A549 (cell line): ENCODE measurements around the gene INSIG2. TPM values are rescaled to one million over a fixed set of nuclear protein-coding genes. Genes with fewer than 3 reads are reported as not detected.

Source experiments
- ATAC-seq, 2 experiments: fragments of 200-7000 bp in 1 of 2; fragments of >200 bp in 1 of 2; cut with Nextera tagmentation in 1 of 2; cut with Tn5 transposase in 1 of 2; 3 replicates each; pipeline versions ENCODE4 v1.8.0 to v1.9.1; 2018 to 2020; ENCODE audit warnings: mild to moderate bottlenecking in 1 of 2, moderate library complexity in 1 of 2
- CTCF ChIA-PET: fragments of 300-600 bp; sonication (Branson Sonifier 250); formaldehyde crosslinking; extraction: SDS; loops from one replicate; lab custom pipeline; 2021; ENCODE audit warnings: antibody characterized with exemption, inconsistent platforms; lab: Yijun Ruan, JAX
- POLR2A ChIA-PET: fragments of 350-600 bp; formaldehyde crosslinking; extraction: SDS; loops from one replicate; lab custom pipeline; 2021; ENCODE audit warnings: antibody characterized with exemption, inconsistent platforms; lab: Yijun Ruan, JAX
- DNase-seq, 2 experiments: peaks; one replicate each; pipeline versions ENCODE4 v3.0.0 to v3.0.0-alpha.2; 2011 to 2016; ENCODE audit warnings: low read depth in 1 of 2, low spot score in 1 of 2
- FAIRE-seq: peaks from 2 replicates; lab custom pipeline; 2011; peaks lifted over from hg19 to GRCh38; lab: Jason Lieb, UNC
- H3K27ac ChIP-seq, 2 experiments: fragments of >200 bp; sonication (Bioruptor Twin); formaldehyde crosslinking; 3 replicates each; pipeline ENCODE4 v1.5.1; 2016 to 2017
- H3K4me1 ChIP-seq: fragments of >200 bp; sonication (Bioruptor Twin); formaldehyde crosslinking; 3 replicates; pipeline ENCODE4 v1.6.1; 2016
- H3K4me2 ChIP-seq: fragments of >200 bp; sonication (Bioruptor Twin); formaldehyde crosslinking; 3 replicates; pipeline ENCODE4 v1.6.1; 2016
- H3K4me3 ChIP-seq: fragments of >200 bp; sonication (Bioruptor Twin); formaldehyde crosslinking; 3 replicates; pipeline ENCODE4 v1.5.1; 2016
- H3K9me3 ChIP-seq: fragments of >200 bp; sonication (Bioruptor Twin); formaldehyde crosslinking; 3 replicates; pipeline ENCODE4 v1.6.1; 2016
- CBX2 ChIP-seq: fragments of 200-600 bp; sonication (generic); IDR thresholded peaks from 2 replicates; pipeline ENCODE4 v1.6.1; 2016; ENCODE audit warnings: low read depth, mild to moderate bottlenecking, borderline replicate concordance
- CHD4 ChIP-seq: fragments of 200-600 bp; sonication (generic); IDR thresholded peaks from 2 replicates; pipeline ENCODE4 v1.6.1; 2016; ENCODE audit warnings: antibody characterized with exemption, mild to moderate bottlenecking, borderline replicate concordance
- EHF ChIP-seq: fragments of 250-450 bp; sonication (Bioruptor Pico); IDR thresholded peaks from 2 replicates; pipeline ENCODE4 v1.5.0; 2020; ENCODE audit warnings: mild to moderate bottlenecking
- ESRRA ChIP-seq: fragments of 150-350 bp; IDR thresholded peaks from 2 replicates; pipeline ENCODE4 v1.6.1; 2014; ENCODE audit warnings: mild to moderate bottlenecking, low read length, borderline replicate concordance
- FOSB ChIP-seq: fragments of 250-450 bp; sonication (Bioruptor Pico); IDR thresholded peaks from 2 replicates; pipeline ENCODE4 v1.5.0; 2020; ENCODE audit warnings: mild to moderate bottlenecking, moderate library complexity
- FOSL2 ChIP-seq, 2 experiments: fragments of 450-650 bp in 1 of 2; fragments of >200 bp in 1 of 2; sonication (Bioruptor Twin) in 1 of 2; formaldehyde crosslinking; IDR thresholded peaks; 2 replicates each; pipeline versions ENCODE4 v1.5.0 to v1.6.1; 2016 to 2020; ENCODE audit warnings: mild to moderate bottlenecking in 1 of 2, moderate library complexity in 1 of 2
- FOXS1 ChIP-seq: fragments of 250-450 bp; sonication (Bioruptor Pico); IDR thresholded peaks from 2 replicates; pipeline ENCODE4 v1.5.0; 2020; ENCODE audit warnings: mild to moderate bottlenecking, moderate library complexity
- GATA3 ChIP-seq: IDR thresholded peaks from 2 replicates; pipeline ENCODE4 v1.6.1; 2012; ENCODE audit warnings: borderline replicate concordance
- HDAC2 ChIP-seq: fragments of 200-600 bp; sonication (generic); IDR thresholded peaks from 2 replicates; pipeline ENCODE4 v1.6.1; 2016
- HOXA7 ChIP-seq: fragments of 250-450 bp; sonication (Bioruptor Pico); IDR thresholded peaks from 2 replicates; pipeline ENCODE4 v1.5.0; 2020; ENCODE audit warnings: mild to moderate bottlenecking, moderate library complexity
- KDM5A ChIP-seq: fragments of 200-600 bp; sonication (generic); IDR thresholded peaks from 2 replicates; pipeline ENCODE4 v1.6.1; 2016; ENCODE audit warnings: antibody characterized with exemption, mild to moderate bottlenecking
- MAFK ChIP-seq: fragments of 450-650 bp; IDR thresholded peaks from 2 replicates; pipeline ENCODE4 v1.6.1; 2014; ENCODE audit not compliant: partially characterized antibody
- MAZ ChIP-seq: fragments of 150-350 bp; IDR thresholded peaks from 2 replicates; pipeline ENCODE4 v1.6.1; 2014; ENCODE audit warnings: antibody characterized with exemption, low read depth, low read length, borderline replicate concordance
- NR3C1 ChIP-seq: fragments of >200 bp; sonication (Bioruptor Twin); formaldehyde crosslinking; IDR thresholded peaks from 3 replicates; pipeline ENCODE4 v1.6.1; 2017
- POLR2AphosphoS2 ChIP-seq: conservative IDR thresholded peaks from 2 replicates; pipeline ENCODE4 v1.6.1; 2012; ENCODE audit warnings: low read length, improper control_type of control experiment, inconsistent platforms
- RAD21 ChIP-seq, 2 experiments: fragments of >200 bp in 1 of 2; sonication (Bioruptor Twin) in 1 of 2; formaldehyde crosslinking in 1 of 2; IDR thresholded peaks in 1 of 2; conservative IDR thresholded peaks in 1 of 2; 2 replicates in 1 of 2; 3 replicates in 1 of 2; pipeline ENCODE4 v1.6.1; 2012 to 2018; ENCODE audit warnings: inconsistent platforms in 1 of 2
- RNF2 ChIP-seq: fragments of 200-600 bp; sonication (generic); IDR thresholded peaks from 2 replicates; pipeline ENCODE4 v1.6.1; 2016; ENCODE audit warnings: low read depth, mild to moderate bottlenecking, antibody characterized with exemption, moderate library complexity, borderline replicate concordance
- SREBF2 ChIP-seq: fragments of 450-650 bp; IDR thresholded peaks from 2 replicates; pipeline ENCODE4 v1.6.1; 2014; ENCODE audit warnings: mild to moderate bottlenecking, moderate library complexity
- ZSCAN20 ChIP-seq: fragments of 250-450 bp; sonication (Bioruptor Pico); IDR thresholded peaks from 2 replicates; pipeline ENCODE4 v1.8.0; 2022; ENCODE audit warnings: mild to moderate bottlenecking, moderate library complexity
- whole genome bisulfite sequencing: methylation state at CpG from one replicate; pipeline ENCODE4 v1.1.6; 2017; ENCODE audit errors: missing lambda C conversion rate; 5-methylcytosine and 5-hydroxymethylcytosine counted together
- polyA plus RNA-seq, 4 experiments: library from polyadenylated mRNA; depleted of rRNA in 3 of 4; stranded (reverse); fragments of >200 nt; fragmentation: RNase III in 1 of 4; extraction: RNeasy Plus Mini Kit Qiagen cat#74134 plus additional on column Dnase treatment in 1 of 4; gene quantifications; 2 replicates in 3 of 4; 3 replicates in 1 of 4; pipeline ENCODE4 v1.2.3, GENCODE V29; 2011 to 2017
- TF ChIP-seq, protein P1 (sequence below): IDR thresholded peaks from 2 replicates; pipeline ENCODE4 v1.6.1; 2012; ENCODE audit warnings: low read depth, borderline replicate concordance
- TF ChIP-seq, protein P2 (sequence below): fragments of 150-350 bp; IDR thresholded peaks from 2 replicates; pipeline ENCODE4 v1.6.1; 2014; ENCODE audit warnings: low read depth, mild to moderate bottlenecking, low read length
- TF ChIP-seq, protein P3 (sequence below): fragments of >200 bp; sonication (Bioruptor Twin); formaldehyde crosslinking; IDR thresholded peaks from 2 replicates; pipeline ENCODE4 v1.6.1; 2016
- TF ChIP-seq, protein P4 (sequence below): fragments of >200 bp; sonication (Bioruptor Twin); formaldehyde crosslinking; IDR thresholded peaks from 3 replicates; pipeline ENCODE4 v1.5.1; 2016

INSIG2 gene
- polyA plus RNA-seq, 2 of the 4 experiments (the other 2 are of a cell fraction), result 12.1 to 23.4 TPM

DNA sequence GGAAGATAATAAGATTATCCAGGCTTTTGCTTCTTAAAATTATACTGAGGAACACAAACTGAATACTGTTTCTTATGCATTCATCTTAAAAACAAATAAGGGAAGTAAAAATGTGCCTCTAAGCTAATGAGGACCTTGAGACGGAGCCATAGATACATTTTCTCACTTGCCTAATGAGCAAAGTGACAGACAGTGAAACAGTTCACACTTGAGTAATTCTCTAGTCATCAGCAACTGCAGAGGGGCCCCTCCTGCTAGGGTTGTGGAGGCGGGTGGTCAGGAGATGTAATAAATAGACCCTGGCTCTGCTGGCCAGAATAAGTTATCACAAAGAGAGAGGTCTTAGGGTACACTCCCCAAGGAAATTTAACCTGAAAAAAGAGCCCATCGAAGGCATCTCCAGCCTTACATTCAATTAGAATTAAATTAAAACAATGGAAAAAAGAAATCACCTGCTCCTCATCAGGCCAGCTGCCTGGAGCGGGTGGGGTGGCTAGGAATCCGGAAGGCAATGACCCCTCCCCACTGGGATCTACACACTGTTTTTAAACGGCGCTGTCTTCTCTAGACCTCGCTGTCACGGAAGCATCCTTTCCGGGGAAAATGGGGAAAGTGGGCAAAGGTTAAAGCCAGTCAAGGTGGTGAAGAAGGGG is 32.6 kb upstream of the INSIG2 start:
- H3K4me2 ChIP-seq, result no peak overlapping the region
- no peak for TF ChIP-seq RAD21 (conservative IDR thresholded peaks at IDR 0.05 in 1 of 2, IDR thresholded peaks at IDR 0.05 in 1 of 2)
- no peak for TF ChIP-seq HDAC2
- TF ChIP-seq SREBF2, result no peak
- no peak for TF ChIP-seq MAFK
- TF ChIP-seq CBX2, result no peak
- no peak for TF ChIP-seq RNF2
- no peak for TF ChIP-seq FOSB (CRISPR knock-in tag)
- H3K4me1 ChIP-seq, result no peaks in the 10 kb centered on the region
- no peak for DNase-seq
- ChIA-PET POLR2A (no interaction called here), CTCF (interaction anchor here (0.9 kb wide), 1 partner anchor 148 kb away, joined by 3 read pairs; no protein-coding TSS in a partner anchor)
- ATAC-seq, result no peak
- H3K4me3 ChIP-seq, result no peak overlapping the region
- no peak overlapping the region for H3K27ac ChIP-seq
- H3K9me3 ChIP-seq, result no peaks in the 10 kb centered on the region
- WGBS, result 80% methylated on average over 9 of the region's 10 CpGs
- FAIRE-seq, result no peak

DNA sequence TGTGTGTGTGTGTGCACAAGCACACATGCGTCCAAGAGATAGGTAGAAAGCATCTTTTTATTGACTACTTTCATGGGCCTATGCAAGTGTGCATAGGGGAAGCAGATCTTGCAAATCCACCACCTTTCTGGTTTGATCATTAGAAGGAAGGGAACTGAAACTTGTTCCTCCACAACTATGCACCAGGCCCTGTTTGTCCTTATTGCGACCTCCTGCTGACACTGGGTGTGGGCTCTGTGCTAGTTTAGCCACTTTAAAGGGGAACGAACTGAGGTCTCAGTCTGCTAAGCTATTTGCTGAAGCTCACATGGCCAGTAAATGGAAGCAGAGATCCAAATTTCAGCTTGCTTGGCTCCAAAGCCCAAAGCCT is 32.1 kb upstream of the INSIG2 start:
- Histone ChIP-seq H3K4me3 (no peak overlapping the region), H3K9me3 (no peaks in the 10 kb centered on the region), H3K27ac (no peak overlapping the region), H3K4me2 (no peak overlapping the region)
- ATAC-seq (no peak), DNase-seq (no peak), FAIRE-seq (no peak)
- ChIA-PET POLR2A (no interaction called here), CTCF (interaction anchor here (0.7 to 0.9 kb wide), 2 partner anchors 147 to 820 kb away, joined by 3 read pairs; no protein-coding TSS in a partner anchor)
- 40% methylated on average over 3 of the region's 3 CpGs for WGBS
- no peak for TF ChIP-seq HOXA7 (CRISPR knock-in tag)
- no peak for TF ChIP-seq MAFK
- TF ChIP-seq, protein P1, sequence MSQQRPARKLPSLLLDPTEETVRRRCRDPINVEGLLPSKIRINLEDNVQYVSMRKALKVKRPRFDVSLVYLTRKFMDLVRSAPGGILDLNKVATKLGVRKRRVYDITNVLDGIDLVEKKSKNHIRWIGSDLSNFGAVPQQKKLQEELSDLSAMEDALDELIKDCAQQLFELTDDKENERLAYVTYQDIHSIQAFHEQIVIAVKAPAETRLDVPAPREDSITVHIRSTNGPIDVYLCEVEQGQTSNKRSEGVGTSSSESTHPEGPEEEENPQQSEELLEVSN, result no peak
- TF ChIP-seq NR3C1, result no peak
- TF ChIP-seq, protein P2, sequence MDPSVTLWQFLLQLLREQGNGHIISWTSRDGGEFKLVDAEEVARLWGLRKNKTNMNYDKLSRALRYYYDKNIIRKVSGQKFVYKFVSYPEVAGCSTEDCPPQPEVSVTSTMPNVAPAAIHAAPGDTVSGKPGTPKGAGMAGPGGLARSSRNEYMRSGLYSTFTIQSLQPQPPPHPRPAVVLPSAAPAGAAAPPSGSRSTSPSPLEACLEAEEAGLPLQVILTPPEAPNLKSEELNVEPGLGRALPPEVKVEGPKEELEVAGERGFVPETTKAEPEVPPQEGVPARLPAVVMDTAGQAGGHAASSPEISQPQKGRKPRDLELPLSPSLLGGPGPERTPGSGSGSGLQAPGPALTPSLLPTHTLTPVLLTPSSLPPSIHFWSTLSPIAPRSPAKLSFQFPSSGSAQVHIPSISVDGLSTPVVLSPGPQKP, result no peak
- TF ChIP-seq FOXS1 (CRISPR knock-in tag), result no peak
- no peak for TF ChIP-seq RAD21 (conservative IDR thresholded peaks at IDR 0.05 in 1 of 2, IDR thresholded peaks at IDR 0.05 in 1 of 2)
- no peak for TF ChIP-seq KDM5A
- TF ChIP-seq, protein P3, sequence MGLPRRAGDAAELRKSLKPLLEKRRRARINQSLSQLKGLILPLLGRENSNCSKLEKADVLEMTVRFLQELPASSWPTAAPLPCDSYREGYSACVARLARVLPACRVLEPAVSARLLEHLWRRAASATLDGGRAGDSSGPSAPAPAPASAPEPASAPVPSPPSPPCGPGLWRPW, result no peak
- no peak for TF ChIP-seq EHF (CRISPR knock-in tag)
- TF ChIP-seq ESRRA, result no peak
- no peak for TF ChIP-seq MAZ
- no peak for TF ChIP-seq CHD4
- TF ChIP-seq, protein P4, sequence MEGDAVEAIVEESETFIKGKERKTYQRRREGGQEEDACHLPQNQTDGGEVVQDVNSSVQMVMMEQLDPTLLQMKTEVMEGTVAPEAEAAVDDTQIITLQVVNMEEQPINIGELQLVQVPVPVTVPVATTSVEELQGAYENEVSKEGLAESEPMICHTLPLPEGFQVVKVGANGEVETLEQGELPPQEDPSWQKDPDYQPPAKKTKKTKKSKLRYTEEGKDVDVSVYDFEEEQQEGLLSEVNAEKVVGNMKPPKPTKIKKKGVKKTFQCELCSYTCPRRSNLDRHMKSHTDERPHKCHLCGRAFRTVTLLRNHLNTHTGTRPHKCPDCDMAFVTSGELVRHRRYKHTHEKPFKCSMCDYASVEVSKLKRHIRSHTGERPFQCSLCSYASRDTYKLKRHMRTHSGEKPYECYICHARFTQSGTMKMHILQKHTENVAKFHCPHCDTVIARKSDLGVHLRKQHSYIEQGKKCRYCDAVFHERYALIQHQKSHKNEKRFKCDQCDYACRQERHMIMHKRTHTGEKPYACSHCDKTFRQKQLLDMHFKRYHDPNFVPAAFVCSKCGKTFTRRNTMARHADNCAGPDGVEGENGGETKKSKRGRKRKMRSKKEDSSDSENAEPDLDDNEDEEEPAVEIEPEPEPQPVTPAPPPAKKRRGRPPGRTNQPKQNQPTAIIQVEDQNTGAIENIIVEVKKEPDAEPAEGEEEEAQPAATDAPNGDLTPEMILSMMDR, result no peak
- TF ChIP-seq ZSCAN20, result no peak
- no peak for TF ChIP-seq FOSL2 (IDR thresholded peaks at IDR 0.05)
- TF ChIP-seq FOSL2 (CRISPR knock-in tag; IDR thresholded peaks at IDR 0.05), result no peak
- TF ChIP-seq POLR2AphosphoS2, result no peak
- TF ChIP-seq SREBF2, result no peak
- no peak for TF ChIP-seq GATA3
- TF ChIP-seq, all 56 proteins: peak for 0
- no peaks in the 10 kb centered on the region for H3K4me1 ChIP-seq
